Right lobe of liver (tissue), 6 donors: Measurements from ENCODE around the gene CYB561A3. TPM values are rescaled to one million over a fixed set of nuclear protein-coding genes. Genes with fewer than 3 reads are reported as not detected.

Experiments
- ATAC-seq, 4 donors: fragments of 200-7000 bp; cut with Tn5 transposase; one replicate each; pipeline ENCODE4 v1.9.1; 2020; ENCODE audit warnings: mild to moderate bottlenecking in 4 of 4, moderate library complexity in 4 of 4
- DNase-seq, 3 donors: peaks; one replicate each; pipeline ENCODE4 v3.0.0-alpha.2; 2020
- H3K27ac ChIP-seq, 3 donors: fragments of 200-600 bp; one replicate each; pipeline ENCODE4 v1.8.0; 2022
- H3K27me3 ChIP-seq, 2 donors: fragments of 200-600 bp; one replicate each; pipeline ENCODE4 v1.8.0; 2022
- H3K36me3 ChIP-seq, 4 donors: fragments of 200-600 bp; sonication (generic) in 1 of 4; one replicate each; pipeline versions ENCODE4 v1.5.1 to v1.8.0; 2017 to 2022; ENCODE audit warnings: control low read depth in 1 of 4
- H3K4me1 ChIP-seq, 4 donors: fragments of 200-600 bp; sonication (generic) in 1 of 4; one replicate each; pipeline versions ENCODE4 v1.5.1 to v1.8.0; 2017 to 2022; ENCODE audit warnings: control low read depth in 1 of 4
- H3K4me3 ChIP-seq, 3 donors: fragments of 200-600 bp; one replicate each; pipeline ENCODE4 v1.8.0; 2022
- H3K9me3 ChIP-seq, 4 donors: fragments of 200-600 bp; sonication (generic) in 1 of 4; one replicate each; pipeline versions ENCODE4 v1.5.1 to v1.8.0; 2017 to 2022; ENCODE audit warnings: control low read depth in 1 of 4
- POLR2A ChIP-seq: fragments of 450-650 bp; IDR thresholded peaks from one replicate; pipeline ENCODE4 v1.6.1; 2017; ENCODE audit warnings: antibody characterized with exemption, mild to moderate bottlenecking
- WGBS: methylation state at CpG from one replicate; pipeline ENCODE4 v1.1.6; 2018; ENCODE audit warnings: low coverage, low lambda C conversion rate; ENCODE audit not compliant: insufficient coverage; ENCODE audit errors: missing lambda C conversion rate; 5-methylcytosine and 5-hydroxymethylcytosine counted together
- intact Hi-C, 2 donors: fragments of 100-400 bp; cut with DNase I; formaldehyde crosslinking; loops; one replicate each; pipeline versions ENCODE4 v1.11.2 to v1.14.1; 2022
- total RNA-seq, 6 experiments: library from RNA; depleted of rRNA in 2 of 6; stranded (reverse); fragments of >200 nt in 2 of 6; fragmentation: NEBNext Ultra II Directional in 3 of 6; extraction: Animal tissue kit (Norgen Biotek cat#: 25700) in 3 of 6; gene quantifications; one replicate each; pipeline versions ENCODE4 v1.1.0 to v1.2.4, GENCODE V29; 2016 to 2023
- TF ChIP-seq, protein P1 (sequence below), 4 donors: fragments of 200-600 bp in 3 of 4; fragments of 450-650 bp in 1 of 4; IDR thresholded peaks; one replicate each; pipeline versions ENCODE4 v1.5.1 to v1.8.0; 2016 to 2022; ENCODE audit warnings: antibody characterized with exemption in 4 of 4, mild to moderate bottlenecking in 2 of 4
- donor health status: DM: no; HTN: yes; CAD: no.
- donor health status: DM: no; HTN: no; CAD: no.
- donor health status: DM: no; HTN: no; CAD: no.
- donor health status: DM: no; HTN: yes; CAD: no.
- donor health status: DM: no; HTN: yes; CAD: no.

The CYB561A3 gene
- total RNA-seq, 6 experiments from 2014 or later: 25.6 to 41.8 (median 35.2) TPM

GRCh38 chr11:61404103-61404502 is 42.4 kb upstream of the CYB561A3 start:
- Histone ChIP-seq H3K4me1 (no peaks in the 10 kb centered on the region), H3K27ac (no peak overlapping the region), H3K27me3 (no peaks in the 10 kb centered on the region), H3K36me3 (peaks cover 0 to 64% (median 23%) of the 10 kb centered on the region in 4 donors), H3K4me3 (no peak overlapping the region), H3K9me3 (no peaks in the 10 kb centered on the region)
- WGBS: 83% methylated on average over 3 of the region's 5 CpGs
- no peak for ATAC-seq
- TF ChIP-seq POLR2A: no peak
- TF ChIP-seq, protein P1, sequence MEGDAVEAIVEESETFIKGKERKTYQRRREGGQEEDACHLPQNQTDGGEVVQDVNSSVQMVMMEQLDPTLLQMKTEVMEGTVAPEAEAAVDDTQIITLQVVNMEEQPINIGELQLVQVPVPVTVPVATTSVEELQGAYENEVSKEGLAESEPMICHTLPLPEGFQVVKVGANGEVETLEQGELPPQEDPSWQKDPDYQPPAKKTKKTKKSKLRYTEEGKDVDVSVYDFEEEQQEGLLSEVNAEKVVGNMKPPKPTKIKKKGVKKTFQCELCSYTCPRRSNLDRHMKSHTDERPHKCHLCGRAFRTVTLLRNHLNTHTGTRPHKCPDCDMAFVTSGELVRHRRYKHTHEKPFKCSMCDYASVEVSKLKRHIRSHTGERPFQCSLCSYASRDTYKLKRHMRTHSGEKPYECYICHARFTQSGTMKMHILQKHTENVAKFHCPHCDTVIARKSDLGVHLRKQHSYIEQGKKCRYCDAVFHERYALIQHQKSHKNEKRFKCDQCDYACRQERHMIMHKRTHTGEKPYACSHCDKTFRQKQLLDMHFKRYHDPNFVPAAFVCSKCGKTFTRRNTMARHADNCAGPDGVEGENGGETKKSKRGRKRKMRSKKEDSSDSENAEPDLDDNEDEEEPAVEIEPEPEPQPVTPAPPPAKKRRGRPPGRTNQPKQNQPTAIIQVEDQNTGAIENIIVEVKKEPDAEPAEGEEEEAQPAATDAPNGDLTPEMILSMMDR (IDR thresholded peaks at IDR 0.05): no peak
- DNase-seq: no peak
- intact Hi-C loops: no loop called here

DNA sequence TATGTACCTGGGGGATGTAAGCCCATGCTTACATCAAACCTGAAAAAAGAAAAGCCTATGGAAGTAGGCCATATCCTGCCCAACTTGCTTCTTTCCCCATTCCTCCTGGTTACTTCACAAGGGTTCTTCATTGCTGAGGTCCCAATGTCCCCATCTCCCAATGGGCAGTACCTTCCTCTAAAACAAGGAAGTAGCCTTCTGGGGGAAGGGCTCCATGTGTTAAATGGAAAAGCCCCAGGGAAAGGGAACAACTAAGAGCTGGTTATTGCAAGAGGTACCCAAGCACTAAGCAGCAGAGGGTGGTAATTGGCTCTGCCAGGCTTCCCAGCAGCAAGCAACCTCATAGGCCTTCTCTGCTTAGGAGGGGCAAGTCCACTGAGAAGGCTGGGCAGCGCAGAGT is 42.0 kb upstream of the CYB561A3 start:
- Histone ChIP-seq H3K4me1 (no peaks in the 10 kb centered on the region), H3K4me3 (no peak overlapping the region), H3K9me3 (no peaks in the 10 kb centered on the region), H3K27ac (no peak overlapping the region), H3K36me3 (peaks cover 0 to 61% (median 23%) of the 10 kb centered on the region in 4 donors), H3K27me3 (no peaks in the 10 kb centered on the region)
- WGBS: no CpG with 5 or more reads among the region's 1 CpG
- intact Hi-C loops: no loop called here
- DNase-seq (no peak), ATAC-seq (no peak)
- no peak for TF ChIP-seq POLR2A
- TF ChIP-seq, protein P1 (IDR thresholded peaks at IDR 0.05): no peak

DNA sequence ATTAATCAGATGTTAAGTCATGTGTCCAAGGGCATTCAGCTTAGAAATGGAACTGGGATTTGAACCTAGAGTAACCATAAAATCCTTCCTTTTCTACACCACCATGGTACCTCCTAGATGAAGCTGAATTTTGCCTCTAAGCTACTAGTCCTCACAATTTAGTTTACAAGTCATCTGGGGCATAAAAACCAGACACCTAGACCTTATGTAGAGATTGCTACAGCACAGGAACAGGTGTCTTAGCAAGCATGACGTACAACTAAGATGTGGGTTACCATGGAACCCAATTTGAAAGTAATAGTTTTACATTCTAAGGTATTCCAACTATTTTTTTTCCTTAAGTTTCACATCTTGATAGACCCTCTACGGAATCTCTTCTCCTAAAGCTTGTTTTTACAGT is 39.9 kb upstream of the CYB561A3 start:
- ATAC-seq: no peak
- peaks cover 0 to 47% (median 20%) of the 10 kb centered on the region in 4 donors for H3K36me3 ChIP-seq
- H3K9me3 ChIP-seq: no peaks in the 10 kb centered on the region
- DNase-seq: no peak
- H3K4me1 ChIP-seq: no peaks in the 10 kb centered on the region
- no peaks in the 10 kb centered on the region for H3K27me3 ChIP-seq
- H3K27ac ChIP-seq: no peak overlapping the region
- WGBS: 100% methylated on average over 2 of the region's 2 CpGs
- H3K4me3 ChIP-seq: no peak overlapping the region
- TF ChIP-seq, protein P1 (IDR thresholded peaks at IDR 0.05): no peak
- intact Hi-C loops: no loop called here

DNA sequence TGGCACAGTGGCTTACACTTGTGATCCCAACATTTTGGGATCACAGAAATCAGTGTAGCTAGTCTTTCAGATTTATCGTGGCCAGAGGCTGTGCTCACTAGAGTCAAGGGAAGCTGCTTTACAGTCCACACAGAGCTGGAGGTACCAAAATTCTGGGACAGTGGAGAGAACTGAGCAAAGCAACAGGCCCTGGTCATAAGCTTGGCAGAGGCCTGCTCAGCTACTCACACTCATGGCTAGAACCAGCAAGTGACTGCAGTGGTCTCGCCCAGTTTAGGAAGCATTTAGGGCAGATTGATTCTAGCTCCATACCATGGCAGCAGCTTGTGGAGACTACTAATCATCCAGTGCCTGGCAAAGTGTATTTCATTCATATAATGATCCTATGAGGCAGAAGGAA is 39.5 kb upstream of the CYB561A3 start:
- ATAC-seq (peak in 1 of 4 donors; percentile 24), DNase-seq (no peak)
- Histone ChIP-seq H3K4me1 (no peaks in the 10 kb centered on the region), H3K36me3 (peaks cover 0 to 43% (median 20%) of the 10 kb centered on the region in 4 donors), H3K27me3 (no peaks in the 10 kb centered on the region), H3K9me3 (no peaks in the 10 kb centered on the region), H3K27ac (no peak overlapping the region), H3K4me3 (no peak overlapping the region)
- no peak for TF ChIP-seq POLR2A
- TF ChIP-seq, protein P1 (IDR thresholded peaks at IDR 0.05): no peak
- no CpG with 5 or more reads among the region's 2 CpGs for WGBS
- intact Hi-C loops: no loop called here
